SU-DHL-6 (cell line): ENCODE data around the gene PTPRG.

Experiments used
- EZH2phosphoT487 ChIP-seq: fragments of 200-600 bp; sonication (generic), shearing (Covaris generic); conservative IDR thresholded peaks from 2 replicates; pipeline ENCODE4 v1.6.1; 2018; ENCODE audit warnings: mild to moderate bottlenecking, antibody characterized with exemption, low read length, moderate library complexity, mixed read lengths
- TF ChIP-seq, protein P1 (sequence below): fragments of 200-600 bp; sonication (generic); IDR thresholded peaks from one replicate; pipeline ENCODE4 v1.5.1; 2017; ENCODE audit warnings: antibody characterized with exemption, mild to moderate bottlenecking, low read length, moderate library complexity; ENCODE audit not compliant: insufficient read depth, poor library complexity, severe bottlenecking

DNA sequence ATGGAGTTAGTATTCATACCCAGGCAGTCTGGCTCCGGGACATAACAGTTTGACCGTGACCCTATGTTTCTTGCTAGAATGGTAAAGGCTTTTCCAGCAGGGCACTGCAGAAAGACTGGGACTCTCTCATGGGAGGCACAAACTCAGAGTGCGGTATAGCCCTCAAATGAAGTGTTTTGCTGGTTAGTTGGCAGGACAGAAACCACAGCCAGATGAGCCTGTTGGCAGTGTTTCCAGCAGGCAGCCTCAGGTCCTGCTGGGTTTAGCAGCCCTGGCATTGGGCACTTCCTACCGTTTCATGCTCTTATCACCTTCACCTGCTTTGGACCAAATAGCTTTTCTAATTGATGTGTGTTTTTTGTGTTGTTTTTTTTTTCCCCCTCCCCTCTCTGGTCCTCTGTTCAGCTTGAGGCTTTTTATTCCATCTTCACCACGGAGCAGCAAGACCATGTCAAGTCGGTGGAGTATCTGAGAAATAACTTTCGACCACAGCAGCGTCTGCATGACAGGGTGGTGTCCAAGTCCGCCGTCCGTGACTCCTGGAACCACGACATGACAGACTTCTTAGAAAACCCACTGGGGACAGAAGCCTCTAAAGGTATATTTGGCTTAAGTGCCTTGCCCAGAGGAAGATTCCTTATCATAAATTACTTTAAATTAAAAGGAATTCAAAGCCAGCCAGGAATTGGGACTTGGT, 606.3 kb downstream of the PTPRG start:
- TF ChIP-seq, protein P1, sequence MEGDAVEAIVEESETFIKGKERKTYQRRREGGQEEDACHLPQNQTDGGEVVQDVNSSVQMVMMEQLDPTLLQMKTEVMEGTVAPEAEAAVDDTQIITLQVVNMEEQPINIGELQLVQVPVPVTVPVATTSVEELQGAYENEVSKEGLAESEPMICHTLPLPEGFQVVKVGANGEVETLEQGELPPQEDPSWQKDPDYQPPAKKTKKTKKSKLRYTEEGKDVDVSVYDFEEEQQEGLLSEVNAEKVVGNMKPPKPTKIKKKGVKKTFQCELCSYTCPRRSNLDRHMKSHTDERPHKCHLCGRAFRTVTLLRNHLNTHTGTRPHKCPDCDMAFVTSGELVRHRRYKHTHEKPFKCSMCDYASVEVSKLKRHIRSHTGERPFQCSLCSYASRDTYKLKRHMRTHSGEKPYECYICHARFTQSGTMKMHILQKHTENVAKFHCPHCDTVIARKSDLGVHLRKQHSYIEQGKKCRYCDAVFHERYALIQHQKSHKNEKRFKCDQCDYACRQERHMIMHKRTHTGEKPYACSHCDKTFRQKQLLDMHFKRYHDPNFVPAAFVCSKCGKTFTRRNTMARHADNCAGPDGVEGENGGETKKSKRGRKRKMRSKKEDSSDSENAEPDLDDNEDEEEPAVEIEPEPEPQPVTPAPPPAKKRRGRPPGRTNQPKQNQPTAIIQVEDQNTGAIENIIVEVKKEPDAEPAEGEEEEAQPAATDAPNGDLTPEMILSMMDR, result no peak
- no peak for TF ChIP-seq EZH2phosphoT487
